H9 (cell line): Measurements from ENCODE around the gene THBS2. TPM values are rescaled to one million over a fixed set of nuclear protein-coding genes. Genes with fewer than 3 reads are reported as not detected.

Experiments used
- DNase-seq: peaks from one replicate; pipeline ENCODE4 v3.0.0-alpha.2; 2017
- H2AFZ ChIP-seq: one replicate; pipeline ENCODE4 v1.6.1; 2013; ENCODE audit warnings: mild to moderate bottlenecking, low read length, control low read depth, moderate library complexity
- H2AK5ac ChIP-seq: 2 replicates; pipeline ENCODE4 v1.6.1; 2013; ENCODE audit warnings: low read length, control low read depth, mixed read lengths; ENCODE audit not compliant: insufficient read length
- H2BK120ac ChIP-seq: one replicate; pipeline ENCODE4 v1.6.1; 2013; ENCODE audit warnings: low read depth, mild to moderate bottlenecking, low read length, control low read depth, inconsistent platforms; ENCODE audit not compliant: poor library complexity, severe bottlenecking
- H2BK12ac ChIP-seq: 2 replicates; pipeline ENCODE4 v1.6.1; 2013; ENCODE audit warnings: low read length, control low read depth, mixed read lengths, low read depth; ENCODE audit not compliant: insufficient read length
- H2BK15ac ChIP-seq: 2 replicates; pipeline ENCODE4 v1.6.1; 2013; ENCODE audit warnings: low read depth, low read length, control low read depth
- H2BK20ac ChIP-seq: one replicate; pipeline ENCODE4 v1.6.1; 2013; ENCODE audit warnings: low read depth, mild to moderate bottlenecking, low read length, control low read depth, inconsistent platforms; ENCODE audit not compliant: poor library complexity, severe bottlenecking
- H2BK5ac ChIP-seq: 2 replicates; pipeline ENCODE4 v1.6.1; 2013; ENCODE audit warnings: low read length, control low read depth, mixed read lengths; ENCODE audit not compliant: insufficient read length
- H3K14ac ChIP-seq: 2 replicates; pipeline ENCODE4 v1.6.1; 2013; ENCODE audit warnings: low read length, control low read depth; ENCODE audit not compliant: insufficient read depth
- H3K18ac ChIP-seq: 2 replicates; pipeline ENCODE4 v1.6.1; 2013; ENCODE audit warnings: low read depth, mild to moderate bottlenecking, mixed read lengths, low read length, control low read depth; ENCODE audit not compliant: insufficient read length
- H3K23ac ChIP-seq: 2 replicates; pipeline ENCODE4 v1.6.1; 2013; ENCODE audit warnings: low read length, control low read depth, mixed read lengths, low read depth; ENCODE audit not compliant: insufficient read length
- H3K23me2 ChIP-seq: 2 replicates; pipeline ENCODE4 v1.6.1; 2013; ENCODE audit warnings: low read depth, mild to moderate bottlenecking, mixed read lengths, low read length, control low read depth; ENCODE audit not compliant: insufficient read length, poor library complexity, severe bottlenecking
- H3K27ac ChIP-seq: 2 replicates; pipeline ENCODE4 v1.5.1; 2013; ENCODE audit warnings: low read length, control low read depth, mixed read lengths, low read depth; ENCODE audit not compliant: insufficient read length
- H3K27me3 ChIP-seq: 2 replicates; pipeline ENCODE4 v1.6.1; 2013; ENCODE audit warnings: low read length, control low read depth, inconsistent platforms; ENCODE audit not compliant: insufficient read depth
- H3K4ac ChIP-seq: 2 replicates; pipeline ENCODE4 v1.6.1; 2013; ENCODE audit warnings: low read depth, mild to moderate bottlenecking, control low read depth, inconsistent platforms, low read length, moderate library complexity
- H3K4me1 ChIP-seq: 2 replicates; pipeline ENCODE4 v1.6.1; 2013; ENCODE audit warnings: low read length, control low read depth, inconsistent platforms; ENCODE audit not compliant: insufficient read depth
- H3K4me2 ChIP-seq: 2 replicates; pipeline ENCODE4 v1.6.1; 2013; ENCODE audit warnings: low read length, control low read depth, mixed read lengths; ENCODE audit not compliant: insufficient read length, insufficient read depth
- H3K56ac ChIP-seq: 2 replicates; pipeline ENCODE4 v1.6.1; 2013; ENCODE audit warnings: low read depth, mild to moderate bottlenecking, mixed read lengths, low read length, control low read depth; ENCODE audit not compliant: insufficient read length
- H3K79me1 ChIP-seq: 2 replicates; pipeline ENCODE4 v1.6.1; 2013; ENCODE audit warnings: low read depth, mild to moderate bottlenecking, moderate library complexity, low read length, control low read depth, inconsistent platforms; ENCODE audit not compliant: insufficient read depth, poor library complexity, severe bottlenecking
- H3K79me2 ChIP-seq: 2 replicates; pipeline ENCODE4 v1.6.1; 2013; ENCODE audit warnings: low read length, control low read depth, inconsistent platforms; ENCODE audit not compliant: insufficient read depth
- H3K9ac ChIP-seq: 2 replicates; pipeline ENCODE4 v1.6.1; 2013; ENCODE audit warnings: low read length, control low read depth, mixed read lengths; ENCODE audit not compliant: insufficient read length; ENCODE audit errors: extremely low read depth
- H3K9me3 ChIP-seq: one replicate; pipeline ENCODE4 v1.6.1; 2013; ENCODE audit warnings: low read depth, low read length, inconsistent platforms; ENCODE audit not compliant: control insufficient read depth
- H3T11ph ChIP-seq: one replicate; pipeline ENCODE4 v1.6.1; 2013; ENCODE audit warnings: mild to moderate bottlenecking, low read length, control low read depth, inconsistent platforms
- H4K20me1 ChIP-seq: one replicate; pipeline ENCODE4 v1.6.1; 2013; ENCODE audit not compliant: control insufficient read depth, insufficient read length, insufficient read depth
- H4K5ac ChIP-seq: 2 replicates; pipeline ENCODE4 v1.6.1; 2013; ENCODE audit warnings: low read depth, mild to moderate bottlenecking, mixed read lengths, low read length, control low read depth; ENCODE audit not compliant: insufficient read length
- H4K8ac ChIP-seq: replicated peaks from 2 replicates; pipeline ENCODE4 v1.6.1; 2013; ENCODE audit warnings: low read length, control low read depth, mixed read lengths, low read depth; ENCODE audit not compliant: insufficient read length
- H4K91ac ChIP-seq: 2 replicates; pipeline ENCODE4 v1.6.1; 2013; ENCODE audit warnings: low read depth, mild to moderate bottlenecking, moderate library complexity, mixed read lengths, low read length, control low read depth; ENCODE audit not compliant: insufficient read length
- H3K27ac Mint-ChIP-seq, 3 experiments: 2 replicates in 2 of 3; 3 replicates in 1 of 3; pipeline ENCODE4 v1.8.0; 2020 to 2021; ENCODE audit warnings: mixed read lengths in 3 of 3, mild to moderate bottlenecking in 1 of 3, moderate library complexity in 1 of 3
- H3K27me3 Mint-ChIP-seq: 2 replicates; pipeline ENCODE4 v1.8.0; 2021; ENCODE audit warnings: low read depth, mild to moderate bottlenecking, moderate library complexity, mixed read lengths
- H3K36me3 Mint-ChIP-seq, 3 experiments: 2 replicates in 2 of 3; 3 replicates in 1 of 3; pipeline ENCODE4 v1.8.0; 2020 to 2021; ENCODE audit warnings: low read depth in 3 of 3, mixed read lengths in 3 of 3; ENCODE audit not compliant: insufficient read depth in 1 of 3
- H3K4me1 Mint-ChIP-seq, 2 experiments: 2 replicates each; pipeline ENCODE4 v1.8.0; 2020; ENCODE audit warnings: mixed read lengths in 2 of 2
- H3K4me3 Mint-ChIP-seq, 2 experiments: 2 replicates in 1 of 2; 3 replicates in 1 of 2; pipeline ENCODE4 v1.8.0; 2020 to 2021; ENCODE audit warnings: mild to moderate bottlenecking in 2 of 2, mixed read lengths in 2 of 2, moderate library complexity in 1 of 2
- H3K9me3 Mint-ChIP-seq, 2 experiments: 2 replicates in 1 of 2; 3 replicates in 1 of 2; pipeline ENCODE4 v1.8.0; 2020; ENCODE audit warnings: mild to moderate bottlenecking in 2 of 2, mixed read lengths in 2 of 2, moderate library complexity in 1 of 2
- CTCF ChIP-seq: fragments of 200-600 bp; sonication (generic); conservative IDR thresholded peaks from 3 replicates; pipeline ENCODE4 v1.8.0; 2021; ENCODE audit warnings: antibody characterized with exemption, mild to moderate bottlenecking
- WGBS: extraction: QIAGEN DNeasy Blood & Tissue Kit; methylation state at CpG from one replicate; pipeline ENCODE4 v1.1.7; 2013; ENCODE audit warnings: missing lambda C conversion rate, low lambda C conversion rate, mixed read lengths; ENCODE audit not compliant: insufficient read length; ENCODE audit errors: extremely low coverage; 5-methylcytosine and 5-hydroxymethylcytosine counted together
- total RNA-seq: library from RNA; stranded (reverse); gene quantifications from 2 replicates; pipeline ENCODE4 v1.2.1, GENCODE V29; 2021

THBS2 gene
- total RNA-seq, 1 experiment from 2014 or later: 14.7 TPM

- Histone ChIP-seq H4K91ac (no peak overlapping the region), H3K79me2 (no peaks in the 10 kb centered on the region), H2BK15ac (no peak overlapping the region), H2BK12ac (no peak overlapping the region), H2AFZ (no peak overlapping the region), H3K4me1 (no peaks in the 10 kb centered on the region), H3K79me1 (no peaks in the 10 kb centered on the region), H4K8ac (no peak overlapping the region), H3K4me2 (no peak overlapping the region), H4K20me1 (peaks cover 2% of the 10 kb centered on the region), H2AK5ac (no peak overlapping the region), H3K18ac (no peak overlapping the region), H2BK120ac (no peak overlapping the region), H3K23ac (no peak overlapping the region), H2BK5ac (no peak overlapping the region), H3K56ac (no peak overlapping the region), H4K5ac (no peak overlapping the region), H3K27me3 (no peaks in the 10 kb centered on the region), H3K27ac (no peak overlapping the region), H3K14ac (no peak overlapping the region), H3T11ph (no peak overlapping the region), H3K9me3 (no peaks in the 10 kb centered on the region), H2BK20ac (no peak overlapping the region), H3K23me2 (peaks cover 3% of the 10 kb centered on the region), H3K9ac (no peak overlapping the region), H3K4ac (no peak overlapping the region)
- H3K9me3 Mint-ChIP-seq: no peaks in the 10 kb centered on the region; a peak in 1 of 5 replicates
- peaks cover 4% of the 10 kb centered on the region for H3K27me3 Mint-ChIP-seq
- peaks cover 6 to 10% of the 10 kb centered on the region in 2 experiments for H3K4me1 Mint-ChIP-seq
- no peaks in the 10 kb centered on the region for H3K36me3 Mint-ChIP-seq
- DNase-seq: no peak
- TF ChIP-seq CTCF: no peak
- no CpG with 5 or more reads among the region's 12 CpGs for WGBS
- H3K4me3 Mint-ChIP-seq: no peak overlapping the region
- no peak overlapping the region; a peak in 1 of 7 replicates for H3K27ac Mint-ChIP-seq
These were observed 81.2 kb downstream of the THBS2 start for GRCh38 chr6:169172456-169172855.
